Suppressor macrophage treated with lipopolysaccharide for 1 hour (primary cell): ENCODE measurements around the gene GPANK1.

Source experiments
- DNase-seq, 3 donors: peaks; one replicate each; pipeline ENCODE4 v3.0.0-alpha.2; 2020 to 2022

GPANK1 gene

DNA sequence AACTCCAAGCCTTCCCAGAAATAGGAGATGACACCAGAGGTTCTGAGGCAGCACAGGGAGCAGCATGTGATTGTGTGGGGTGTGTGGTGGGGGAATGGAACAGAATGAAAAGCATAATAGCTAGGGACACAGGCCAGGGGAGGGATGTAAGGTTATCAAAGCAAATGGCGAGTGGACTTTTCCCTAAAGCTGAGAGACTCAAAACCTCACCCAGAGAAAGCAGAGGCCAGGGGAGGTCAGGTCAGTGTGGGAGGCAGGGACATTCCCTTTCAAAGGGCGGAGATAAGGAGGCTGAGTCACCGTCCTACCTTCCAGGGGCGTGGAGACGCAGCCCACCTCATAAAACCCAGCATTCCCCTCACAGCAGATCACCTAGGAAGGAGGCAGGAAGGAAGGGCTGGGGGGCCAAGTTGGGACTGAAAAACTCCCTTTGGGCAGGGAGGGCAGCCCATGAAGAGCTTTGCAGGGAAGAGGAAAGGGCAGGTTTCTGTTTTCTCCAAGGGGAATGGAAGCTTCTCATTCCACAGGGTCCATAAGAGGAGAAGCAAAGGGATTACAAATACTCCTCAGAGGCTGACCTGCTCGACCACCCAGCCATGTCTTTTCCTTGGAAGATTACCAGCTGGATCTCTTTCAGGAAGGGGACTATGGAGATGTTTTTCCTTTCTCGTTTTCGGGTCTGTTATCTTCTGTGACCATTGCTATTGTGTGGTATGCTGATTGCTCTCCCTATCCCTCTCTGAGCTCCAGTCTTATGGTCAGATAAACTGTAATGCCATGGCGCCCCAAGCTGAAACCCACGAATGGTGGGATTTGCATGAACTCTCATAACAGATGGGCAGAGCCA lies 25.7 kb upstream of the GPANK1 start:
- DNase-seq: peak in 2 of 3 donors; percentile 25 to 27

GRCh38 chr6:31689249-31690110 lies 24.7 kb upstream of the GPANK1 start:
- DNase-seq: peak in 2 of 3 donors; percentile 6 to 28

DNA sequence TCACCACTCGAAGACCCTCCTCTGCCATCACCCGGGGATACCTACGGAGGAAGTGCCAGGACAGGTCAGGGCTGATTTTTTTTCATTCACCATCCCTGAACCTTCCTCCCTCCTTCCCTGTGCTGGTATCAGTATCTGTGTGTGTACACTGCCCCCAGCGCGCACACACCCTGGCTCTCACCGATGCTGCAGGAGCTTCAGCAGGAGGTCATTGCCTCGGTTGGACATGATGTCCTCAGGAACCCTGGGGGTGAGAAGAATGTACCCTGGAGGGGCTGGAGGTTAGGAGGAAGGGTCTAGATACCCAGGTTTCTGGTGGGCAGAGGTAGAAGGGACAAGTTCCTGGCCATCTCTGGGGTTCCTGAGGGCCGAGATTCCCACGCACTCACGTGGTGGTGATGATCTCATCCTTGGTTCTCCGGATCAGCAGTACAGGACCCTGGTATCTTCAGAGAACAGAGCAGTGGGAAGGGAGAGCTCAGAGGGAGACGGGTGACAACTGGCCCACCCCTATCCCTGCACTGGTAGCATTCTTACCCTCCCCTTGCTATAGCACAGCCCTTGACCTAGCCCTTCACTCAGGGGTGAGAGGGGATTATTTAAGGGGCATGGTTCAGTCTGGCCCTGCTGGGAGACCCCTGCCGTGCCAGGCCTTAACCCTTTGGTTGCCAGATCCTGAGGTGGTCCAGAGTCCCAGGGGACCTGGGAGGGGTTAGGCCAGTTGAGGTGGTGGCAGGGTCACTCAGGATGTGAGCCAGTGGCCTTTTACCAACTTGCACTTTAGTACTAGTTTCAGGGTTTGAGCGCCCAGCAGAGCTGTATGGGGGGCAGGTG lies 23.3 kb upstream of the GPANK1 start:
- no peak for DNase-seq

DNA sequence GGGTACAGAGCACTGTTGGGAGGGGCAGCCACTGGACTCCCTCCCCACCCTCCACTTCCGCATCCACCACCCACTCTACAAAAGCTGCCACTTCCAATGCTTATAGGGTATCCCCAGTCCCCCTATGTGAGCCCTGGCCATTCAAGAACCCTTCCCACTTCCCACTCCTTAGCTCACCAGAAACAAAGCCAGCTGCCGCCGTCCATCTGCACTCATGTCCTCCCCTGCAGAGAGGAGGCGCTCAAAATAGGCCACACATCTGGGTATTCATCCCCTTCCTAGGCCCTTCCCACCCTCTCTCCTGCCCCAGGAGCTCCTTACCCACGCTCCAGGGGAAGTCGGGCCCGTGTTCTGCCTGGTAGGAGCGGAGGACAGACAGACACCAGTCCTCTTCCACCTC lies 22.5 kb upstream of the GPANK1 start:
- no peak for DNase-seq

GRCh38 chr6:31686483-31686882 lies 21.7 kb upstream of the GPANK1 start:
- no peak for DNase-seq

DNA sequence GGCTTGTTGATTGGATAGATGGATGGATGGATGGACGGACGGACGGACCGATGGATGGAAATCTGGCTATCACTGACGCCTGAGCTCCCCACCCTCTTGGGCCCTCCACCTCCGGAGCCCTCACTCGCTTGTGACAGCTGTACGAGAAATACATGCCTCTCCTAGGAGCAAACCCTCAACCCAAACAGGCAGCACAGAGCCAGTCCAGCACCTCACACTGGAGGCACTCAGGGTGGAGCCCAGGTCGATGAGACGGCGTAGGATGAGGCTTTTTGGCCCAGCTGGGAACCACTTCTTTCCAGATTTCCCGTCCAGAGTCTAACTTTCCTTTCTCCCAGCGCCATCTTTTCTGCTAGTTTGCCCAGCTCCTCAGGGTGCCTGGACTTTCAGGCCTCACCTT lies 18.8 kb upstream of the GPANK1 start:
- DNase-seq: no peak

- DNase-seq: peak; percentile 58 to 83 (median 72)
Observed at GRCh38 chr6:31681135-31681671, 16.4 kb upstream of the GPANK1 start.

DNA sequence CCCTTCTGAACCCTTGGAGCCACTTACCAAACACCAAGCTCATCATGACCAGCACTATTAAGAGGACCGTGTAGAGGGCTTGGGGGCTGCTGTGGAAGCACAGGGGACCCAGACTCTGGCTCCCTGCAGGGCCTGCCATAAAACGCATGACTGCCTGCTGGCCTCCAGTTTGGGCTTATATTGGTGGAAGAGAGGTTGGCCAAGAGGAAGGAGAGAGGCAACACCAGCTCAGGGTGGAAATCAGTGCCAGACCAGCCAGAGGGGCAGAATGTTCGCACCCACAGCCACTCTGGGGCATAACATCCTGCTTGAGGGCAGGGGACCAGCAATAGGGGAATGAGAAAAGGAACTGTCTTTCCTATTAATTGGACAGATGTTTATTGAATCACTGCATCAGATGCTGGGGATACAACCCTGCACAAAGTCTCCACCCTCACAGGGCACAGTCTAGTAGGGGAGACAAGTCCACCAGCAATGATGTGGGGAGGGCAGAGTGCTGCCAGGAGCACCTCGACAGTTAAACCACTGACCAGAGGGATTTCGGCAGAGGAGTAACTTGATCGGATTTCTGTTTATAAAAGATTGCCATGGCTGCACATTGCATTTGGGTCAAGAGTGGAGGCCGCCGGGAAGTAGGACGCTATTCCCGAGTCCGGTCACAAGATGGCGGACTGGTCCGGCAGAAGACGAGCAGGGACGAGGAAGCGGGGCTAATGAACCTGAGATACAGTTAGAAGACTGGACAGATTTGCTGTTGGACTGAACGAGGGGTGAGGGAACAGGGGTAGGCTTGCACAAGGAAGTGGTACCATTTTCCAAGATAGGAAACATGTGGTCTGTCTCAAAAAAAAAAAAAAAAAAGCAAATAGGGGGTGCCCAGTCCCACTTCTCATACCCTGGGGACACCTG lies 15.7 kb upstream of the GPANK1 start, which contains the start of gene LY6G5C:
Gene LY6G5C, minus strand, starts transcription at position 842 of the 909 bp plus-strand sequence. Its CDS starts 694 bp downstream, at position 148.
- DNase-seq: peak; percentile 83 to 86 (median 84)

- DNase-seq: no peak
Observed at GRCh38 chr6:31677955-31678354, 13.2 kb upstream of the GPANK1 start.

GRCh38 chr6:31676904-31677303 lies 12.1 kb upstream of the GPANK1 start:
- no peak for DNase-seq

- peak in 1 of 3 donors; percentile 23 for DNase-seq
Observed at GRCh38 chr6:31676322-31676903, 11.6 kb upstream of the GPANK1 start.

DNA sequence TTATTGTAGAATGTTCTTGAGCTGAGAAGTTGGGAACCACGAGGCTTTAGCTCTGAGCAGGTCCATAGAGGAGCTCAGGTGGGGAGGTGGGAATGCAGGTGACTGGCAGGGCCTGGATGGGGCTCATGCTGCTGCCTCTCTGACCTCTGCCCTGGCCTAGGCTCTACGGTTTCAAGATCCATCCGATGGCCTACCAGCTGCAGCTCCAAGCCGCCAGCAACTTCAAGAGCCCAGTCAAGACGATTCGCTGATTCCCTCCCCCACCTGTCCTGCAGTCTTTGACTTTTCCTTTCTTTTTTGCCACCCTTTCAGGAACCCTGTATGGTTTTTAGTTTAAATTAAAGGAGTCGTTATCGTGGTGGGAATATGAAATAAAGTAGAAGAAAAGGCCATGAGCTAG lies 4.9 kb upstream of the GPANK1 start, which contains the start of gene LY6G5B:
Gene LY6G5B, plus strand, starts transcription at position 301 of the 400 bp plus-strand sequence. CDS start 975 bp downstream, outside the sequence.
- DNase-seq: no peak

- DNase-seq: peak; percentile 69 to 74 (median 72)
Observed at GRCh38 chr6:31666337-31666965, 1.7 kb upstream of the GPANK1 start.

- DNase-seq: peak; percentile 98 to 99 (median 98)
Observed at GRCh38 chr6:31665501-31666336, 922 bp upstream of the GPANK1 start, which contains the start of gene CSNK2B. TSS of gene CSNK2B (plus strand) at chr6:31666080. CDS start at chr6:31666832, 752 bp downstream.

- DNase-seq: peak; percentile 46 to 59 (median 48)
Observed at GRCh38 chr6:31663961-31664789, 622 bp downstream of the GPANK1 start.

- peak; percentile 30 to 73 (median 61) for DNase-seq
Observed at GRCh38 chr6:31663126-31663960, 1.5 kb downstream of the GPANK1 start.

DNA sequence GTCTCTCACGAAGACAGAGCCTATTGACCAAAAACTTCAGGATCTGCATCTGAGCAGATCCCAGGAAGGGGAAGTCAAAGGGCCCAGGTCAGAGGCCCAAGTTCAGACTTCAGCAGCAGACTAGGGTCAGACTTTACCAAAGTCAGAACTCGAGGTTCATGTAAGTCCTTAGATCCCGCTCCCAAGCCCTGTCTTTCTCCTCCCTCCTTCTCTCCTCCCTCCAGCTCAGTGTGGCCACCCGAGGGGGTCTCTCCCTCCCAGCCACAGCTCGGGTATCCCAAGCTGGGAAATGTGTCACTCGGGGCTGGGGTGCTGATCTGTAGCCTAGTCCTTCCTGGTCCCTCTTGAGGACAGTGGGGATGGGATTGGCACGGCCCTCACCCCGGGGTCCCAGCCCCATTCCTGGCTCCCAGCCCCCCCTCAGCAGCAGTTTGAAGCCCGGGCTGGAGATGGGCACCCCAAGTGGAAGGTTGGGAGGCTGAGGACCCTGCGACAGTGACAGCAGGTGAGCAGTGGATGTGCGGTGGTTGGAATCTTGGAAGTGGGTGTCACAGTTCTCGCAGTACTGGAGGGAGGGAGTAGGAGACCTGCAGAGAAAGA lies 2.6 kb downstream of the GPANK1 start:
- no peak for DNase-seq
